Neuron (in vitro differentiated cells): ENCODE data around the gene ZP1.
"Not testable (repeated sequence)": the region's sequence is repeated elsewhere in the genome, so short reads cannot be mapped to it uniquely, and the experiment has no call there.

Experiments used
- H2AFZ ChIP-seq: one replicate; pipeline ENCODE4 v1.6.1; 2013; ENCODE audit warnings: low read depth, mild to moderate bottlenecking, inconsistent platforms, low read length, moderate library complexity
- H3K27me3 ChIP-seq: one replicate; pipeline ENCODE4 v1.6.1; 2013; ENCODE audit warnings: low read length; ENCODE audit not compliant: insufficient read depth
- H3K36me3 ChIP-seq: one replicate; pipeline ENCODE4 v1.6.1; 2013; ENCODE audit warnings: low read length; ENCODE audit not compliant: insufficient read depth
- H3K4me1 ChIP-seq: one replicate; pipeline ENCODE4 v1.6.1; 2013; ENCODE audit warnings: low read length; ENCODE audit not compliant: insufficient read depth
- H3K4me3 ChIP-seq: 2 replicates; pipeline ENCODE4 v1.5.1; 2013; ENCODE audit warnings: mild to moderate bottlenecking, low read length, moderate library complexity
- H3K9me3 ChIP-seq: one replicate; pipeline ENCODE4 v1.6.1; 2013; ENCODE audit warnings: low read length

The ZP1 gene, protein sequence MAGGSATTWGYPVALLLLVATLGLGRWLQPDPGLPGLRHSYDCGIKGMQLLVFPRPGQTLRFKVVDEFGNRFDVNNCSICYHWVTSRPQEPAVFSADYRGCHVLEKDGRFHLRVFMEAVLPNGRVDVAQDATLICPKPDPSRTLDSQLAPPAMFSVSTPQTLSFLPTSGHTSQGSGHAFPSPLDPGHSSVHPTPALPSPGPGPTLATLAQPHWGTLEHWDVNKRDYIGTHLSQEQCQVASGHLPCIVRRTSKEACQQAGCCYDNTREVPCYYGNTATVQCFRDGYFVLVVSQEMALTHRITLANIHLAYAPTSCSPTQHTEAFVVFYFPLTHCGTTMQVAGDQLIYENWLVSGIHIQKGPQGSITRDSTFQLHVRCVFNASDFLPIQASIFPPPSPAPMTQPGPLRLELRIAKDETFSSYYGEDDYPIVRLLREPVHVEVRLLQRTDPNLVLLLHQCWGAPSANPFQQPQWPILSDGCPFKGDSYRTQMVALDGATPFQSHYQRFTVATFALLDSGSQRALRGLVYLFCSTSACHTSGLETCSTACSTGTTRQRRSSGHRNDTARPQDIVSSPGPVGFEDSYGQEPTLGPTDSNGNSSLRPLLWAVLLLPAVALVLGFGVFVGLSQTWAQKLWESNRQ

DNA sequence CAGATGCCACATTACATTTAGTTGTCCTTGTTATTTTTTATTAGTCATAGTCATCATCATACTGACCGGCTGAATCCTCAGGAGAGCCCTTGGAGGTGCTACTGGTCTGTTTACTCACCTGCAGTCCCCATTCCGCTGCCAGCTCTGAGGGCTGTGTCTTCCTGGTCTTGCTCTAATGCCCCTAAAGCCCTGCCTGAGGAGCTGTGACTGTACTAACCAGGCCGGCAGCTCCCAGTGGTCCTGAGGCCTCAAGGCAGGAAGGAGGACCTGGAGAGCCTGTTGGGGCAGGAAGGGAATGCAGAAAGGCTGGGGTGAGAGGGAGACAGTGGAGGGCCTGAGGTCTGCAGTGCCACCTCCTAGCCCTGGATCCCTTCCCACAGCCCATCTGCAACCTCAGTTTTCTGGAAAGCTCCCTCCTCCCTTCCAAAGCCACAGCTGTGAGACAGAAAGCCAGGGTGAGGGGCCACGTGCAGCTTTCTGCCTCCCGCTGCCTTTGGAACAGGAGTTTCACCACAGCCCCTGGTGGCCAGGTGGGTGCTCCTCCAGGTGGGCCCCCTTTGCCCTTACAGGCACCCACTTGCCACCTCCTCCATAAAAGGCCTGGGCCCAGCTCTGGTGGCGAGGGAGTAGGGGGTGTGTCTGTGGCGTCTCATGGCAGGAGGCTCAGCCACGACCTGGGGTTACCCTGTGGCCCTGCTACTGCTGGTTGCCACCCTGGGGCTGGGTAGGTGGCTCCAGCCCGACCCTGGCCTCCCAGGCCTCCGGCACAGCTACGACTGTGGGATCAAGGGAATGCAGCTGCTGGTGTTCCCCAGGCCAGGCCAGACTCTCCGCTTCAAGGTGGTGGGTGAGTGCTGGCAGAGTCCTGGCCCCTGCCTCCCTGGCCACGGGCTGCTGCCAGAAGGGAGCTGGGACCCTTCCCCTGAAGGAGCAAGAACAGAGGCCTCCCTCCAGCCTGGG is at the start of gene ZP1:
TSS of gene ZP1 (plus strand) at position 632 of the 960 bp plus-strand sequence. CDS start at position 652, 20 bp downstream.
- Histone ChIP-seq H3K27me3 (peaks cover 7% of the 10 kb centered on the region), H3K4me1 (no peaks in the 10 kb centered on the region), H2AFZ (no peak within 1 kb of the TSS), H3K4me3 (no peak within 1 kb of the TSS), H3K36me3 (no peaks in the 10 kb centered on the region), H3K9me3 (no peaks in the 10 kb centered on the region)

DNA sequence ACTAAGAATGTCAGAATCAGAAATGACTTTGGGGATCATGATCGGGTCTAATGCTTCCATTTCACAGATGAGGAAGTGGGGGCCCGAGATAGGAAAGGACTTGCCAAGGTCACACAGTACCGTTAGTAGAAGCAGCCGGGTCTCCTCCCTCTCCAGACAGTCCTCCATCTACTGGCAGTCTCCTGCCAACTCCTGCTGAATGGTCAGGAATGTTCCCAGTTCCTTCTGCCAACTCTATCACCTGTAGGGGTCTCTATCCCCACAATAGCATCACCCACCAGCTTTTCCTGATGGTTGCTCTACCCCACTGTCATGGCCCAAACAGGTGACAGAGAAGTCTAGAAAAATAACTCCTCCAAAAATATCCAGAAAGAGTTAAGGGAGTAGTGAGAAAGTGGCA is 49.3 kb upstream of the ZP1 start:
- no peaks in the 10 kb centered on the region for H3K36me3 ChIP-seq
- no peak overlapping the region for H2AFZ ChIP-seq
- no peaks in the 10 kb centered on the region for H3K4me1 ChIP-seq
- peaks cover 11% of the 10 kb centered on the region for H3K27me3 ChIP-seq
- no peak overlapping the region for H3K4me3 ChIP-seq
- H3K9me3 ChIP-seq: peaks cover 5% of the 10 kb centered on the region

DNA sequence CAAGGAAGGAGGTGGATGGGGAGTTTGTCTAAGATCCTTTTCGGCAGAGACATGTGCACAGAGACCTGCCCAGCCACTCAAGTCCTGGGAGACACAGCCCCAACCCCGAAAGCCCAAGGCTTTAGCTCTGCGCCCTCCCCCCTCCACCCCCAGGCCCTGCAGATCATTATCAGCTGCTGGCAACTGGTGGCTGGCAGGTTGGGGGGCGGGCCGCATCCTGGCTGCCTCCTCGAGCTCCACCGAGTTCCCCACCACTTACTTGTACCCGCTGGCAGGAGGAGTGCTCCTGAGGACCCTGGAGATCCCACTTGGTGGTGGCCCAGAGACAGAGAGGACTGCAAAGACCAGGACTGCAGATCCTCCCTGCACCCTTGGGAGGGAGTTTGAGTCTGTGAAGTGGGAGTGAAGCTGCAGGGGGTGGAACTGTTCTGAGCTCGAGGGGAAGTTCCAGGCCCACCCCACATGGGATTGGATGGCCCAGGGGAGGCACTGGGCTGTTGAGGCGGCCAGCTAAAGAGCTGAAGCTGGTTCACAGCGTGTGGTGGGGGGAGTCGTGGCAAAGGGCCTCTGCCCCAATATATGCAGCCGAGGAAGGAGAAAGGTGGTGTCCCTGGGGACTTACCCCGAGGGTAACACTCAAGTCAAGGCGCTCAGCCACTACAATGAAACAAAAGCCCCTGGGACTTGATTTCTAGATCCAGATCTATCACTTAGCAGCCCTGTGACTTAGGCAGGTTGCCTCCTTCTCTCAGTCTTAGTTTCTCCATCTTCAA is 45.3 kb upstream of the ZP1 start:
- Histone ChIP-seq H3K36me3 (no peaks in the 10 kb centered on the region), H3K4me3 (no peak overlapping the region), H3K9me3 (peaks cover 2% of the 10 kb centered on the region), H2AFZ (no peak overlapping the region), H3K27me3 (peaks cover 11% of the 10 kb centered on the region), H3K4me1 (no peaks in the 10 kb centered on the region)

DNA sequence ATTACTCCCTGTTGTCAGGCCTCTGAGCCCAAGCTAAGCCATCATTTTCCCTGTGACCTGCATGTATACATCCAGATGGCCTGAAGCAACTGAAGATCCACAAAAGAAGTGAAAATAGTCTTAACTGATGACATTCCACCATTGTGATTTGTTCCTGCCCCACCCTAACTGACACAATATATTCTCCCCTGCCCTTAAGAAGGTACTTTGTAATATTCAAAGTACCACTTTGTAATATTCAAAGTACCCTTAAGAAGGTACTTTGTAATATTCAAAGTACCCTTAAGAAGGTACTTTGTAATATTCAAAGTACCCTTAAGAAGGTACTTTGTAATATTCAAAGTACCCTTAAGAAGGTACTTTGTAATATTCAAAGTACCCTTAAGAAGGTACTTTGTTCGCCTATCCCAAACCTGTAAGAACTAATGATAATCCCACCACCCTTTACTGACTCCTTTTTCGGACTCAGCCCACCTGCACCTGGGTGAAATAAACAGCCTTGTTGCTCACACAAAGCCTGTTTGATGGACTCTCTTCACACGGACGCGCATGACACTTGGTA is 43.5 kb upstream of the ZP1 start:
- H3K4me1 ChIP-seq, H3K36me3 ChIP-seq, H3K9me3 ChIP-seq, H2AFZ ChIP-seq, H3K4me3 ChIP-seq: not testable (repeated sequence)
- peaks cover 11% of the 10 kb centered on the region for H3K27me3 ChIP-seq

DNA sequence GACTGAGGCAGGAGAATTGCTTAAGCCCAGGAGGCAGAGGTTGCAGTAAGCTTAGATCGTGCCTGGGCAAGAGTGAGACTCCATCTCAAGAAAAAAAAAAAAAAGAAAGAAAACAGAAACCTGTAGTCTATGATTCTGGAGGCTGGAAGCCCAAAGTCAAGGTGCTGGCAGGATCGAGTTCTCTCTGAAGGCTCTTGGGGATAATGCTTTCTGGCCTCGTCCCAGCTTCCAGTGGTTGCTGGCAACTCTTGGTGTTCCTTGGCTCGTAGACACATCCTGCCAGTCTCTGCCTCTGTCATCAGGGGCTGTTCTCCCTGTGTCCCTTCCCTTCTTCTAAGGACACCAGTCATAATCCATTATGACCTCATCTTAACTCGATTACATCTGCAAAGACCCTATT is 42.2 kb upstream of the ZP1 start:
- no peaks in the 10 kb centered on the region for H3K9me3 ChIP-seq
- H3K36me3 ChIP-seq: no peaks in the 10 kb centered on the region
- H3K4me1 ChIP-seq: no peaks in the 10 kb centered on the region
- H3K4me3 ChIP-seq: no peak overlapping the region
- H3K27me3 ChIP-seq: peaks cover 11% of the 10 kb centered on the region
- H2AFZ ChIP-seq: no peak overlapping the region

DNA sequence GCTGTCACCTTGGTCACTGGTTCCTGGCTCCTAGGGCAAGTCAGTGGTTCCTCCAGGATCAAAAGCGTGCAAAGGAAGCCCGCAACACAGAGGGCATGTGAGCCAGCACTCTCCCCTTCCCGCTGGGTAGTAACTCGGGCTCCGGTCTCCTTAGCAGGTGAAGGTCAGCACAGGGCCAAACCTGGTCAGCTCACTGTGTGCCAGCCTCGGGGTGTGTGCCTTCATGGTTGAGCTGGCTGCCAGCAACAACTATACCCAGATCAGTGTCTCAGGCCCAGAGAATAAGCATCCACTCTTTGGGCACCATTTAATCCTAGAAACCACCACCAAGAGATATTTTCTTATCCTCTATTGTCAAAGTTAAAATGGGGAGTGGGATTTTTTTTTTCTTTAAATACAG is 41.6 kb upstream of the ZP1 start:
- H3K4me1 ChIP-seq: no peaks in the 10 kb centered on the region
- no peaks in the 10 kb centered on the region for H3K9me3 ChIP-seq
- no peaks in the 10 kb centered on the region for H3K36me3 ChIP-seq
- H2AFZ ChIP-seq: no peak overlapping the region
- no peak overlapping the region for H3K4me3 ChIP-seq
- peaks cover 6% of the 10 kb centered on the region for H3K27me3 ChIP-seq

DNA sequence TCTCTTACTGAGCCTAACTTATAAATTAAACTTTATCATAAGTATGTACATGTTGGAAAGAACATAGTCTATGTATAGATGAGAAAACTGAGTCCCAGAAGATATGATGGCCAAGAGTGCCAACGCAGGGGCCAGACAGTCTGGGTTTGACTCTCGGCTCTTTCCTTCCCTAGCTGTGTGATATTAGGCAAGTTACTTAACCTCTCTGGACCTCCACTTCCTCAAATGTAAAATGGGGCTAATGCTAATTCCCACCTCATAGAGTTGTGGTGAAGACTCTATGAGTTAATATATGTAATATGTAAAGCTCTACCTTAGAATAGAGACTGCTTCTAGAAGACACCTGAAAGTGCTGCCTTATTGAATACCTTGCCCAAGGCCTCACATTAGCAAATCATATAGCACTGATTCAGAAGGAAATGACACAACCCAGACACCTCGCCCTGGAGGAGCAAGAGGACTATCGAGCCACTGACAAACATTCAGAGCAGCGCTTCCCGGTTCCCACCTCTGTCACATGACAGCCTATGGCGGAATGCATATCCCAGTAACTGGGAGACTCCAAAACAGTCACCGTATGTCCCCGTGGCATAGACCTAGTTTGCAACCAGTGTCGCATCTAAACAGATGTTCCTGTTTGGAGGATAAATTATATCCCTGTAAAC is 36.7 kb upstream of the ZP1 start:
- Histone ChIP-seq H2AFZ (no peak overlapping the region), H3K36me3 (no peaks in the 10 kb centered on the region), H3K4me3 (no peak overlapping the region), H3K27me3 (peaks cover 11% of the 10 kb centered on the region), H3K4me1 (no peaks in the 10 kb centered on the region), H3K9me3 (no peaks in the 10 kb centered on the region)

DNA sequence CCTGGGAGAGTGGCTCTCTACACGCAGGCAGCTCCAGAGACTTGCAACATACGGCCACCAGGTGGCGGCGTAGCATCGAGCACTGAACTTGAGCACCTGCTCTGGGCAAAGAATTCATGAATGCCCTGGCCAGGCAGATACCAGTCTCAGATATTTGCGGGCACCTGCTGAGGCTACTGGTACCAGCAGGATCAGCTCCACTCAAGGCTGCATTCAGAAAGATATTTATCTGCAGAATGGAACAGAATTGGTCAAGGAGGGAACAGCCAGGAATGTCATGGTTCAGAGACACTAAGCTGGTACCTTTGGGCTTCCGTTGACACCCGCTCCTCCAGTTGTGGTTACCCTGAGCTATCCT is 36.2 kb upstream of the ZP1 start:
- peaks cover 13% of the 10 kb centered on the region for H3K27me3 ChIP-seq
- no peak overlapping the region for H2AFZ ChIP-seq
- no peaks in the 10 kb centered on the region for H3K9me3 ChIP-seq
- no peaks in the 10 kb centered on the region for H3K4me1 ChIP-seq
- no peaks in the 10 kb centered on the region for H3K36me3 ChIP-seq
- H3K4me3 ChIP-seq: no peak overlapping the region

DNA sequence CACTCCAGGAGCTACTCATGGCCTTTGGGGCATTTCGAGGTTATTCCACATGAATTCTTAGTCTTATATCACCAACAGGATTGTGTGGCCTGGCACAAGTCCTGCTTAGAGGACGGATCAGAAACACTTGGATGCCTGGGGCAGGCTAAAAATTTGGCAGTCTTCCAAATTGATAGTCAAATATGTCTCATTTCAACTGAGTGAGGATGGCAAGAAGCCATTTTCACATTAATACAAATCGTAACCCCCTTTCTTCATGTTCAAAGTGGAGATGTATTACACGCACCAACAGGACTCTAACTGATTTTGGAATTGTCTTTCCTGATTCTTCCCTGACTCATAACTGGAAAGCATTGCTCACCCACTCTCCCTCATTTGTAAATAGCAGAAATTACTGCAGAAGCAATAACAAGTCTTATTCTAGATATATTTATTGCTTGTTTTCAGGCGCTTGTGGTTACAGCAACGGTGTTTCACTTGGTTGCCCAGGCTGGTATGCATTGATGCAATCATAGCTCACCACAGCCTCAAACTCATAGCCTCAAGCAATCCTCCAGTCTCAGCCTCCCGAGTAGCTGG is 35.8 kb upstream of the ZP1 start:
- no peaks in the 10 kb centered on the region for H3K9me3 ChIP-seq
- H3K4me1 ChIP-seq: no peaks in the 10 kb centered on the region
- no peak overlapping the region for H3K4me3 ChIP-seq
- H3K36me3 ChIP-seq: no peaks in the 10 kb centered on the region
- H3K27me3 ChIP-seq: peaks cover 13% of the 10 kb centered on the region
- H2AFZ ChIP-seq: no peak overlapping the region

DNA sequence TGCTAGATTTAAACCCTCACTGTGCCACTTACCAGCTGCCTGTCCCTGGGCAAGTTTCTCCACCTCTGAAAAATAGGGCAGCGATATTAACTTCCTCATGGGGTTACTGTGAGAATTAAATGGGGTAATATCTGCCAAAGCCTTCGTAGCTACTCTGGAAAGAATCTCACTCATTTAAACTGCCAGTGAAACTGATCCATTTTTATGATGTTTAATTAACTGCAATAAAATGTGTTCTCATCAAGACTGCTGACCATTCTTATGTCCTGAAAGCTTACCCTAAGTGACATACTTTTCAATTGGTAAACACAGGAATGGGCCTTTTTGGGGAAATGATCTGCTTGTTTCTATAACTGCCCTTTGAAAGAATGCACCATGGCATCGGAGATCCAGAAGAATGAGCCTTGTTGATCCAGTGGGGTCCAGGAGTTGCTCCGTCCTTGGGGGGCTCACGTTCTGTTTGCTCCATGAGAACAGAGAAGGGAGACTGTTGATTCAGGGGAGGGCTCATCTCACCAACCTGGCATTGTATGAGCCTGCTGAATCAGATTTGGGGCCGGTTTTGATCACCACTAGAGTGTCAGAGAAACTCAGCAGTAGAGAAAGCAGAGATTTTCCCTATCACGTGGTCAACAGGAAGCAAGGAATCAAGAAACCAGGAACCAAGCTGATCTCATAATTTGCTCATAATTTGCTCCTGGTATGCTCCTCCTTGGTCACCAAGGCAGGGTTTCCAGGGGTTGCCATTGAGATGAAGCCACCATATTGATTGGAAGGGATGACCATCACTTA is 32.4 kb upstream of the ZP1 start:
- H3K27me3 ChIP-seq: peaks cover 22% of the 10 kb centered on the region
- H3K36me3 ChIP-seq: no peaks in the 10 kb centered on the region
- H2AFZ ChIP-seq: no peak overlapping the region
- no peaks in the 10 kb centered on the region for H3K4me1 ChIP-seq
- no peak overlapping the region for H3K4me3 ChIP-seq
- no peaks in the 10 kb centered on the region for H3K9me3 ChIP-seq

DNA sequence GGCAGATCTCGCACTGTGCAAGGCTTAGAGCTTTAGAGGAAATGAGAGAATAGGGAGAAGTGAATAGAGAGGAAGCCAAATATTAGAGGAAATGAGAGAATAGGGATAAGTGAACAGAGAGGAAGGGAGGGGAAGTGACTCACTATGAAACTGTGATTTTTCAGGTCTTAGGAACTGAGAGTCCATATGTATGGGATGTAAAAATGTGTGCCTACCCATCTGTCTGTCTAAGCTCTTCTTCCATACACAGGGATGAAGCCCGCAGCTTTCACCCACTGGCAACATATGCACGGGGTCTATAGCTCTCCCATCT is 31.9 kb upstream of the ZP1 start:
- Histone ChIP-seq H2AFZ (no peak overlapping the region), H3K36me3 (no peaks in the 10 kb centered on the region), H3K9me3 (no peaks in the 10 kb centered on the region), H3K27me3 (peaks cover 22% of the 10 kb centered on the region), H3K4me1 (no peaks in the 10 kb centered on the region), H3K4me3 (no peak overlapping the region)
